Neural progenitor cell (in vitro differentiated cells): ENCODE results near the gene HCAR2. TPM values are rescaled to one million over a fixed set of nuclear protein-coding genes. Genes with fewer than 3 reads are reported as not detected.

Source experiments
- DNase-seq: peaks from one replicate; pipeline ENCODE4 v3.0.0-alpha.2; 2016; ENCODE audit warnings: low spot score
- H2AFZ ChIP-seq: fragments of 200-600 bp; sonication (generic); replicated peaks from 2 replicates; pipeline ENCODE4 v1.6.1; 2016; ENCODE audit warnings: antibody characterized with exemption
- H3F3A ChIP-seq: fragments of 200-600 bp; sonication (generic); 2 replicates; pipeline ENCODE4 v1.6.1; 2016; ENCODE audit warnings: antibody characterized with exemption, low read depth
- H3K27ac ChIP-seq: fragments of 200-600 bp; sonication (generic); 2 replicates; pipeline ENCODE4 v1.5.1; 2016; ENCODE audit warnings: mild to moderate bottlenecking
- H3K27me3 ChIP-seq: fragments of 200-600 bp; sonication (generic); 2 replicates; pipeline ENCODE4 v1.6.1; 2016; ENCODE audit warnings: mild to moderate bottlenecking, moderate library complexity
- H3K36me3 ChIP-seq: fragments of 200-600 bp; sonication (generic); 2 replicates; pipeline ENCODE4 v1.5.1; 2016
- H3K4me1 ChIP-seq: fragments of 200-600 bp; sonication (generic); 2 replicates; pipeline ENCODE4 v1.6.1; 2016; ENCODE audit warnings: mixed run types
- H3K4me2 ChIP-seq: fragments of 200-600 bp; sonication (generic); 2 replicates; pipeline ENCODE4 v1.6.1; 2016
- H3K4me3 ChIP-seq: fragments of 200-600 bp; sonication (generic); 2 replicates; pipeline ENCODE4 v1.5.1; 2016
- H3K79me2 ChIP-seq: fragments of 200-600 bp; sonication (generic); 2 replicates; pipeline ENCODE4 v1.6.1; 2016; ENCODE audit warnings: low read depth
- H3K9ac ChIP-seq: fragments of 200-600 bp; sonication (generic); 2 replicates; pipeline ENCODE4 v1.6.1; 2016
- H3K9me3 ChIP-seq: fragments of 200-600 bp; sonication (generic); 2 replicates; pipeline ENCODE4 v1.5.1; 2016; ENCODE audit warnings: low read depth
- H4K20me1 ChIP-seq: fragments of 200-600 bp; sonication (generic); 2 replicates; pipeline ENCODE4 v1.6.1; 2016; ENCODE audit warnings: low read depth
- H3K27ac Mint-ChIP-seq: 3 replicates; pipeline ENCODE4 v1.8.0; 2021; ENCODE audit warnings: mixed read lengths
- H3K27me3 Mint-ChIP-seq: 2 replicates; pipeline ENCODE4 v1.8.0; 2022; ENCODE audit warnings: low read depth, mild to moderate bottlenecking, inconsistent platforms, moderate library complexity, mixed read lengths; ENCODE audit not compliant: insufficient read depth
- H3K36me3 Mint-ChIP-seq: 3 replicates; pipeline ENCODE4 v1.8.0; 2021; ENCODE audit warnings: mixed read lengths
- H3K4me1 Mint-ChIP-seq: 3 replicates; pipeline ENCODE4 v1.8.0; 2021; ENCODE audit warnings: mixed read lengths
- H3K4me3 Mint-ChIP-seq: 3 replicates; pipeline ENCODE4 v1.8.0; 2021; ENCODE audit warnings: mild to moderate bottlenecking, moderate library complexity, mixed read lengths
- H3K9me3 Mint-ChIP-seq: 3 replicates; pipeline ENCODE4 v1.8.0; 2020; ENCODE audit warnings: mixed read lengths
- CTCF ChIP-seq: fragments of 200-600 bp; sonication (generic); IDR thresholded peaks from 2 replicates; pipeline ENCODE4 v1.5.1; 2017; ENCODE audit warnings: antibody characterized with exemption, mild to moderate bottlenecking
- EZH2 ChIP-seq: fragments of 200-600 bp; sonication (generic); IDR thresholded peaks from 2 replicates; pipeline ENCODE4 v1.6.1; 2017; ENCODE audit warnings: antibody characterized with exemption, mild to moderate bottlenecking, moderate library complexity
- EZH2phosphoT487 ChIP-seq: fragments of 200-600 bp; sonication (generic); IDR thresholded peaks from 2 replicates; pipeline ENCODE4 v1.6.1; 2017; ENCODE audit warnings: antibody characterized with exemption
- total RNA-seq: library from RNA; depleted of rRNA; stranded (reverse); fragments of >200 nt; gene quantifications from 2 replicates; pipeline ENCODE4 v1.2.3, GENCODE V29; 2015; ENCODE audit warnings: low replicate concordance

HCAR2 gene
- total RNA-seq, 1 donor from 2014 or later: not detected

- H3K4me3 Mint-ChIP-seq: no peak overlapping the region
- H3K4me1 Mint-ChIP-seq: peaks cover 5% of the 10 kb centered on the region
- H4K20me1 ChIP-seq: no peaks in the 10 kb centered on the region
- peaks cover 2% of the 10 kb centered on the region for H3K27me3 Mint-ChIP-seq
- H3K27ac Mint-ChIP-seq: no peak overlapping the region
- no peak overlapping the region for H3K27ac ChIP-seq
- no peaks in the 10 kb centered on the region for H3F3A ChIP-seq
- peak overlapping the region; percentile 36 for H2AFZ ChIP-seq
- H3K79me2 ChIP-seq: no peaks in the 10 kb centered on the region
- DNase-seq: no peak
- H3K36me3 Mint-ChIP-seq: no peaks in the 10 kb centered on the region
- H3K36me3 ChIP-seq: no peaks in the 10 kb centered on the region
- H3K27me3 ChIP-seq: no peaks in the 10 kb centered on the region
- H3K9me3 ChIP-seq: no peaks in the 10 kb centered on the region
- TF ChIP-seq EZH2phosphoT487: no peak
- no peak for TF ChIP-seq CTCF
- TF ChIP-seq EZH2: no peak
- peaks cover 5% of the 10 kb centered on the region for H3K4me1 ChIP-seq
- H3K9me3 Mint-ChIP-seq: peaks cover 6% of the 10 kb centered on the region
- no peak overlapping the region for H3K4me2 ChIP-seq
- H3K9ac ChIP-seq: no peak overlapping the region
- no peak overlapping the region for H3K4me3 ChIP-seq
Observed at GRCh38 chr12:122672515-122672914, 30.6 kb downstream of the HCAR2 start.

GRCh38 chr12:122669397-122670070, 33.6 kb downstream of the HCAR2 start:
- no peak overlapping the region for H3K4me2 ChIP-seq
- H3K9ac ChIP-seq: no peak overlapping the region
- no peaks in the 10 kb centered on the region for H3F3A ChIP-seq
- TF ChIP-seq CTCF (no peak), EZH2phosphoT487 (no peak), EZH2 (no peak)
- H3K36me3 ChIP-seq: no peaks in the 10 kb centered on the region
- no peaks in the 10 kb centered on the region for H3K79me2 ChIP-seq
- no peak overlapping the region for H3K27ac Mint-ChIP-seq
- H3K27ac ChIP-seq: no peak overlapping the region
- H3K27me3 ChIP-seq: no peaks in the 10 kb centered on the region
- no peaks in the 10 kb centered on the region for H4K20me1 ChIP-seq
- no peak overlapping the region for H3K4me3 ChIP-seq
- peaks cover 5% of the 10 kb centered on the region for H3K4me1 ChIP-seq
- H3K4me3 Mint-ChIP-seq: no peak overlapping the region
- H3K9me3 Mint-ChIP-seq: peaks cover 3% of the 10 kb centered on the region
- H3K36me3 Mint-ChIP-seq: no peaks in the 10 kb centered on the region
- H3K9me3 ChIP-seq: no peaks in the 10 kb centered on the region
- DNase-seq: no peak
- peaks cover 5% of the 10 kb centered on the region for H3K4me1 Mint-ChIP-seq
- H3K27me3 Mint-ChIP-seq: no peaks in the 10 kb centered on the region
- H2AFZ ChIP-seq: no peak overlapping the region

GRCh38 chr12:122668268-122668667, 34.9 kb downstream of the HCAR2 start:
- DNase-seq: no peak
- Histone ChIP-seq H2AFZ (no peak overlapping the region), H3F3A (no peaks in the 10 kb centered on the region), H3K36me3 (no peaks in the 10 kb centered on the region), H3K4me2 (no peak overlapping the region), H3K4me3 (no peak overlapping the region), H3K9ac (no peak overlapping the region), H3K27me3 (no peaks in the 10 kb centered on the region), H3K27ac (no peak overlapping the region), H4K20me1 (no peaks in the 10 kb centered on the region), H3K9me3 (no peaks in the 10 kb centered on the region), H3K4me1 (peaks cover 5% of the 10 kb centered on the region), H3K79me2 (no peaks in the 10 kb centered on the region)
- peaks cover 5% of the 10 kb centered on the region for H3K4me1 Mint-ChIP-seq
- TF ChIP-seq CTCF: no peak
- H3K4me3 Mint-ChIP-seq: no peak overlapping the region
- no peaks in the 10 kb centered on the region for H3K27me3 Mint-ChIP-seq
- H3K27ac Mint-ChIP-seq: no peak overlapping the region
- no peaks in the 10 kb centered on the region for H3K36me3 Mint-ChIP-seq
- peaks cover 3% of the 10 kb centered on the region for H3K9me3 Mint-ChIP-seq
